ENCODE results near the gene SLC9A8. TPM values are rescaled to one million over a fixed set of nuclear protein-coding genes. Genes with fewer than 3 reads are reported as not detected.
"Not testable (repeated sequence)": the region's sequence is repeated elsewhere in the genome, so short reads cannot be mapped to it uniquely, and the experiment has no call there.

Gene SLC9A8
- total and polyA plus RNA-seq, 12 donors, result 3.3 to 8.7 (median 6.9) TPM

DNA sequence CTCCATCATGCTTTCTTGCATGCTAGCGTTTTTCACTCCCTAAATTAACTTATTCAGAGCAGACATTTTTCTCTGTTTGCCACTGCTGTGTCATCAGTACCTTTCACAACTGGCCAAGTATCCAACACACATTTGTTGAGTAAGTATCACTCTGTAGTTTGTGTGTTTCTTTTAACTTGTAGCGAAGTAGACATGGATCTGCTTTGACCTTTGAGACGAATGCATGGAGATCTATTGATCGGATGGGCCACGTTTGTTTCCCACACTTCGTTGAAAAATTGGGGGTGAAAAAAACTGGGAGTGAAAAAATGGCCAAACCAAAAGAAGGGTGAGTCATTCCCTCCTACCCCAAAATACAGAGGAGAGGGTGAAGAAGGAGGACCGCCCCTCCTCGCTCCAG is 12.9 kb upstream of the SLC9A8 start:
- intact Hi-C loops (cut with DNase I), result no loop called here

DNA sequence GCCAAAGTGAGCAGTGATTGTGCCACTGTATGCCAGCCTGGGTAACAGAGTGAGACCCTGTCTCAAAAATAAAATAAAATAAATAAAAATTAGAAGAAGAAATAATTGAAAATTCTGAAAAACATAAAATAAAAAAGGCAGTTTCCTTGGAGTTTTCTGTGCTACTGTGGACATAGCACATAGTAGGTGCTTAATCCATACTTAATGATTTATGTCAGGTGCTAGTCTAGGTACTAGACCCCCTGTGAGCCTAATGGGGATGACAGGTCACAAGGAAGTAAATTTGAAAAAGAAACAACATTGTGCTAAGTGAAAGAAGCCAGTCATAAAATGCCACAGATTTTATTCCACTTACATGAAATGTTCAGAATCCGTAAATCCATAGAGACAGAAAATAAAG is 9.2 kb upstream of the SLC9A8 start:
- Histone ChIP-seq H3K27ac (no peak overlapping the region), H3K4me3 (no peak overlapping the region), H3K9me3 (no peaks in the 10 kb centered on the region), H3K4me1 (peaks cover 0 to 22% (median 0%) of the 10 kb centered on the region in 9 donors), H3K27me3 (no peaks in the 10 kb centered on the region), H3K36me3 (no peaks in the 10 kb centered on the region)
- intact Hi-C loops (cut with DNase I), result no loop called here
- ATAC-seq (no peak), DNase-seq (no peak)
- WGBS, 2 donors, result 75 to 84% methylated on average over 1 of the region's 1 CpG
- TF ChIP-seq, protein P1, sequence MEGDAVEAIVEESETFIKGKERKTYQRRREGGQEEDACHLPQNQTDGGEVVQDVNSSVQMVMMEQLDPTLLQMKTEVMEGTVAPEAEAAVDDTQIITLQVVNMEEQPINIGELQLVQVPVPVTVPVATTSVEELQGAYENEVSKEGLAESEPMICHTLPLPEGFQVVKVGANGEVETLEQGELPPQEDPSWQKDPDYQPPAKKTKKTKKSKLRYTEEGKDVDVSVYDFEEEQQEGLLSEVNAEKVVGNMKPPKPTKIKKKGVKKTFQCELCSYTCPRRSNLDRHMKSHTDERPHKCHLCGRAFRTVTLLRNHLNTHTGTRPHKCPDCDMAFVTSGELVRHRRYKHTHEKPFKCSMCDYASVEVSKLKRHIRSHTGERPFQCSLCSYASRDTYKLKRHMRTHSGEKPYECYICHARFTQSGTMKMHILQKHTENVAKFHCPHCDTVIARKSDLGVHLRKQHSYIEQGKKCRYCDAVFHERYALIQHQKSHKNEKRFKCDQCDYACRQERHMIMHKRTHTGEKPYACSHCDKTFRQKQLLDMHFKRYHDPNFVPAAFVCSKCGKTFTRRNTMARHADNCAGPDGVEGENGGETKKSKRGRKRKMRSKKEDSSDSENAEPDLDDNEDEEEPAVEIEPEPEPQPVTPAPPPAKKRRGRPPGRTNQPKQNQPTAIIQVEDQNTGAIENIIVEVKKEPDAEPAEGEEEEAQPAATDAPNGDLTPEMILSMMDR (IDR thresholded peaks at IDR 0.05), result no peak

More for the DNA sequence above, 12.9 kb upstream of the SLC9A8 start:
- Histone ChIP-seq H3K4me1 (peaks cover 0 to 26% (median 0%) of the 10 kb centered on the region in 9 donors), H3K9me3 (no peaks in the 10 kb centered on the region), H3K4me3 (no peak overlapping the region), H3K36me3 (no peaks in the 10 kb centered on the region), H3K27ac (no peak overlapping the region), H3K27me3 (no peaks in the 10 kb centered on the region)
- TF ChIP-seq, protein P1 (IDR thresholded peaks at IDR 0.05), result no peak
- WGBS, 2 donors, result 89 to 90% methylated on average over 8 of the region's 8 CpGs
- DNase-seq (no peak), ATAC-seq (no peak)

DNA sequence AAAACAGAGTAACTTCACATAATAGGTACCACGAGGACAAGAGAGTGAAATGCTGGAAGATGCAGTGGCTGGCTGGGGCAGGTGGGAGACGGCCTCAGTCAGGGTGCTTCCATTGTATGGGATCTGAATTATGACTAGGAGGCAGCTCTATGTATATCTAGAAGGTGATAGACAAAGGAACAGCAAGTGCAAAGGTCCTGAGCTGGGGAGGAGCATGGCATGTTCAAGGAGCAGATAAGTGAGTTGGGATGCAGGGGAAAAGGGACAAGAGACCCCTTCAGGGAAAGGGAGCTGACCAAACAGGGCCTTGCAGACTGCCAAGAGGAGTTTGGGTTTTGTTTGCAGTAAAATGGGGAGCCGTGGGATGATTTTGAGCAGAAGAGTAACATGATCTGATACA is 8.3 kb upstream of the SLC9A8 start:
- no peak overlapping the region for H3K27ac ChIP-seq
- H3K4me1 ChIP-seq, result peaks cover 0 to 25% (median 0%) of the 10 kb centered on the region in 9 donors
- DNase-seq (no peak), ATAC-seq (no peak)
- H3K9me3 ChIP-seq, result no peaks in the 10 kb centered on the region
- no peak overlapping the region for H3K4me3 ChIP-seq
- 81 to 85% methylated on average over 3 of the region's 3 CpGs for WGBS, 2 donors
- H3K36me3 ChIP-seq, result no peaks in the 10 kb centered on the region
- intact Hi-C loops (cut with DNase I), result no loop called here
- TF ChIP-seq, protein P1 (IDR thresholded peaks at IDR 0.05), result no peak
- H3K27me3 ChIP-seq, result no peaks in the 10 kb centered on the region

GRCh38 chr20:49805224-49805876 is 7.3 kb upstream of the SLC9A8 start:
- peaks cover 0 to 20% (median 0%) of the 10 kb centered on the region in 9 donors for H3K4me1 ChIP-seq
- intact Hi-C loops (cut with DNase I); DNase-seq; H3K36me3 ChIP-seq; H3K27ac ChIP-seq; H3K4me3 ChIP-seq; H3K9me3 ChIP-seq; ATAC-seq; H3K27me3 ChIP-seq: not testable (repeated sequence)
- WGBS, 2 donors, result 84 to 92% methylated on average over 9 to 11 of the region's 11 CpGs

- Histone ChIP-seq H3K9me3 (no peaks in the 10 kb centered on the region), H3K27ac (no peak overlapping the region), H3K4me1 (peaks cover 0 to 27% (median 13%) of the 10 kb centered on the region in 9 donors), H3K4me3 (no peak overlapping the region), H3K27me3 (no peaks in the 10 kb centered on the region), H3K36me3 (no peaks in the 10 kb centered on the region)
- ATAC-seq, result no peak
- no peak for DNase-seq
- intact Hi-C loops (cut with DNase I), result no loop called here
- TF ChIP-seq, protein P1 (IDR thresholded peaks at IDR 0.05), result no peak
- 87 to 90% methylated on average over 8 of the region's 8 CpGs for WGBS, 2 donors
These were observed 3.9 kb upstream of the SLC9A8 start for GRCh38 chr20:49808753-49809152.

Measured in heart right ventricle (tissue), 16 donors.